Renal cortical epithelial cell (primary cell): ENCODE data around the gene TMEM39B. TPM values are rescaled to one million over a fixed set of nuclear protein-coding genes. Genes with fewer than 3 reads are reported as not detected.
"Not testable (repeated sequence)": the region's sequence is repeated elsewhere in the genome, so short reads cannot be mapped to it uniquely, and the experiment has no call there.

Experiments used
- DNase-seq: peaks from one replicate; pipeline ENCODE4 v3.0.0-alpha.2; 2011; ENCODE audit warnings: low read depth
- total RNA-seq: library from RNA; depleted of rRNA; stranded (reverse); fragments of >200 nt; gene quantifications from 2 replicates; pipeline ENCODE4 v1.2.3, GENCODE V29; 2014

Gene TMEM39B
- total RNA-seq, 1 donor from 2014 or later: 4.7 TPM

DNA sequence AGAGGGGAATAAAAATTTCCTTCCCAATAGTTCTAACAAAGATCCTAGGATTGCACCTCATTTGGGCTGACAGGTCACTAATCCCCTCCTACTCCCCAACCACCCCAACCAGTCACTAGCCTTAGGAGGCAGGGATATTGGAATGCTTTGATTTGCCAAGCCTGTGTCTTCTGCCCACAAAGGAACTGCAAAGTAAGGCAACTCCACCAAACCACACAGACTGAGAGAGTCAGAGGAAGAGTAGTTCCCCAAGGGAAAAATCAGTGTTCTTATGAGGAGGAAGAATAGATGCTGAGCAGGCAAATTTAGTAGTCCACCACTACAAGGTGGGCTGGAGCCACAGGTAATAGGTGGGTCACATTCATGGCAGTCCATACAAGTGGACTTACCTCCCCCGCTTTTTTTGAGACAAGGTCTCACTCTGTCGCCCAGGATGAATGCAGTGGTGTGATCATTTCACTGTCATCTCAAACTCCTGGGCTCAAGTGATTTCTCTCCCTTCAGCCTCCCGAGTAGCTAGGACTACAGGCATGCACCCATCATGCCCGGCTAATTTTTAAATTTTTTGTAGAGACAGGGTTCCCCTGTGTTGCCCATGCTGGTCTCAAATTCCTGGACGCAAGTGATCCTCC, 3.7 kb upstream of the TMEM39B start:
- peak; percentile 78 for DNase-seq

DNA sequence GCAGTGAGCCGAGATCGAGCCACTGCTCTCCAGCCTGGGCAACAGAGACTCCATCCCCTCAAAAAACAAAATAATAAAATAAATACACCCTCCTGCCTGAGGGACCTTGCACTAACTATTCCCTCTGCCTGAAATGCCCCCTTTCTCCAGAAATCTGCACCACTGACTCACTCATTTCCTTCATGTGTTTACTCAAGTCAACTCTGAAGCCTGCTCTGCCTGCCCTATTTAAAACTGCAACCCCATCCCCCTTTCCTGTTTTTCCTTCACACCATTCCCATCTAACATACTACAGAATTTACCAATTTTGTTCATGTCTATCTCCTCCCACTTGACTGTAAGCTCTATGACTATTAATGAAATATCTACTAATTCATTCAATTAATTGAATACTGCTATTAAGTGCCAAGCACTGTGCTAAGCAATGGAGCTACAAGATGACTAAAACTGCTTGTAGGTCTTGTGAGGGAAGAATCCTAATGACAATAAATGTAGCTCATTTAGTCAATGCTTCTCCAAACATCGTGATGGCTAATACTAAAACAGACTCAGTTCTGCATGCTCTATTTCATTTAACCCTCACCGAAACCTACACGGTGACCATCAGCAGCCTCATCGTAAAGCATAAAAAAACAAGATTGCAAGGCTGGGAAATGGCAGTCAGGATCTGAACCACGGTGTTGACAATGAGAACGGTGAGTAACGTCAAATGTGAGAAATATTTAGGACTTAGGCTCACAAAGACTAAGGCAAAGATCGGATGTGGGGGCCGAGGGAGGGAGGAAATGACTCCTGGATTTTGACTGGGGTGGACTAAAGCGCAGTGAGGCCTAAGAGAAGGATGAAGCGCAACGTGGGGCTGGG, 749 bp upstream of the TMEM39B start:
- DNase-seq: peak; percentile 72

DNA sequence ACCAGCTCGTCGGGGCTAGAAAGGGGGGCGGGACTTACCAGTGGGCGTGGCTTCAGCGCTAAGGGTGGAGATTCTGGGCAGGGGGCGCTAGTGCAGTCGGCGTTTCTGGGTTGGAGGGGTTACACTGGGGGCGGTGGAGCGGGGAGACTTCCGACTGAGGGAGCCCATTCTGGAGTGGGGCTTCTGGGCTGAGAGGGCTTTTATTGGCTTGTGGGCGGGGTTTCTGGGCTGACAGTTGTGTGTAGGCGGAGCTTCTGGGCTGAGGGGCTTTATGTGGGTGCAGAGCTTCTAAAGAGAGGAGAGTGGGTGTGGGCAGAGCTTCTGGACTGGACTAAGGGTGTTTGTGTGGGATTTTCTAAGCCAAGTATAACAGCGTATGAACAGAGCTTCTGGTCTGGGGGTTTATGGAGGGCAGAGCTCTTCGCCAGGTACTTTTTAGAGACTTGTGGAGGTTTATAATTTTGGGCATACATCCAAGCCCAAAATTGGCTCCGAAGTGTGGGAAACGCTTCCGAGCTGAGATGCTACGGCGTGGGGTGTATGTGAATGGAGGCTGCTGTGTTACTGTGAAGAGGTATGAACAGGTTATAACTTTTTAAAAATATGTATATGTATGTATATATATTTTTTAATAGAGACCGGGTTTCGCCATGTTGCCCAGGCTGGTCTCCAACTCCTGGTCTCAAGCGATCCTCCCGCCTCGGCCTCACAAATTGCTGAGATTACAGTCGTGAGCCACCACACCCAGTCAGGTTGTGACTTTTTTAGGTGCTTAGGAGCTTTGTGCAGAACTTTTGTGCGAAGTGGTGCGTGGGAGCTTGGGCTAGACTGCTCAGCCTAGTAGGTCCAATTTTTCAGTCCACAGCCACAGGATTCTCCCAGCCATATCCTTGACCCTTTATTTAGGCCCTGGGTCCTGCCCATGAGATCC, 825 bp downstream of the TMEM39B start:
- DNase-seq: no peak

DNA sequence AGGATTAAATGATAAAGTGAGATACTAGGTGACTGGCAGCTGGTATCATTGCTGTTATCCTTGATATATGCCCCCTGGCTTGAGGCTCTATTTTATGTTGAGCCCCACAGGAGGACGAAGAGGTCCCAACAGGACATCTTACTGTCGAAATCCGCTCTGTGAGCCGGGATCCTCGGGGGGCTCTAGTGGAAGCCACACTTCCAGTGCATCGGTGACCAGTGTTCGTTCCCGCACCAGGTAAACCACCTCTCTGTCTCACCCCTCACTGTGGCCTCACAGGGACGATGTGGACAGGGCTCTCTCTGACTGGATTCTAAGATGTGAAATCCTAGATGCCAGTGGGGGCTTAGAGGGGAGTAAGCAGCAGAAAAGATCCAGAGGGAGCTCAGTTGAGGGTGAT, 2.1 kb downstream of the TMEM39B start:
- no peak for DNase-seq

DNA sequence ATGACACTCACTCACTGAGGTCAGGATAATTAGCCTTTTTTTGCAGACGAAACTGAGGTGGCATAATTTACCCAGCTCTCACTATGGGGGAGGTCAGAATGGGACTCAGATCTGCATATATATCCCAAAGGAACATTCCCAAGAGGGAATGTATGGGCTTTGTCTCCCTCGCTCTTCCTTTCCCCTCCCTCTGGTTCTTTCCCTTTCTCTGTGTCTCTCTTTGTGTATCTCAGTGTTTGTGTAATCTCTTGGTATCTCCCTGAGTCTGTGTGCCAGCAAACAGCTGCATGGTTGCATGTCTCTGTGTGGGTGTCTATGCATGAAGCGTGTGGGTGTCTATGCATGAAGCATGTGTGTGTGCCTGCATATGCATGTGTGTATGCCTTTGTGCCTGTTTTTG, 4.7 kb downstream of the TMEM39B start:
- no peak for DNase-seq

DNA sequence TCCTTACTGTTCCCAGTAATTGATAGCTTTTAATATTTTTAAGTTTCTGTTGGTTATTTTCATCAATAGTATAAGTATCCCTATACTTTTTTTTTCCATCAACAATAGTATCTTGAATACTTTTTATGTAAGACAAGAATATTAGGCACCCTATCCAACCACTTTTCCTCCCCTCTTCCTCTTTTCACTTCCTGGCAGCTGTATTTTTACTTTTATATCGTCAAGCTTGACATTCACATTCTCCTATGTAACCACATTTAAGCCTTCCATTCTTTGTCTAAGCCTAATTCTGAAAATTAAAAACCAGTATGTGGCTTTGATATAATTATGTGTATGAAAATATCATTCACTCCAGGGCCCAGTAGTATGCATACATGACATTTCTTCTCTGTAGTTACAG, 9.3 kb downstream of the TMEM39B start:
- DNase-seq: no peak

DNA sequence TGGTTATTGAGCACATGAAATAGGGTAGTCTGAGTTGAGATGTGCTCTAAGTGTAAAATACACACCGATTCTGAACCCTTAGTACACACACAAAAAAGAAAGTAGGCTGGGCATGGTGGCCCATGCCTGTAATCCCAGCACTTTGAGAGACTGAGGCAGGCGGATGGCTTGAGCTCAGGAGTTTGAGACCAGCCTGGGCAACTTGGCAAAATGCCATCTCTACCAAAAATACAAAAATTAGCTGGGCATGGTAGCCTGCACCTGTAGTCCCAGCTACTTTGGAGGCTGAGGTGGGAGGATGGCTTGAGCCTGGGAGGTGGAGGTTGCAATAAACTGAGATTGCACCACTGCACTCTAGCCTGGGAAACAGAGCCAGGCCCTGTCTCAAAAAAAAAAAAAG, 13.6 kb downstream of the TMEM39B start:
- DNase-seq: not testable (repeated sequence)

DNA sequence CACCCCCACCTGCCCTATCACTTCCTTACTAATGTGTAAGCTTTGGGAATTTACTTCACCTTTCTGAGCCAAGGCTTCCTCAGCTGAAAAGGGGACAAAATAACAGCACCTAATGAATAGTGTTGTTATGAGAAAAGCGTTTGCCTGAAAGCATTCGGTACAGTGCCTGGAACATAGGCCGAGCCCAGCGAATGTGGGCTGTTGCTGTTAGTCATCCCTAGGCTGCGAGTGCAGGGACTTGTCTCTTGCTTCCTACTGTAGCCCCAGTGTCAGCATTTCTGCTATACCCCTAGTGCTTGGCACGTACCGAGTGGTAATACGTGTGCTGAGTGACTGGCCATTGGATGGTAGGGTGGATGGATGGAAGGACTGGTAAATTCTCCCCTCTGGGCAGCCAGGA, 18.4 kb downstream of the TMEM39B start:
- no peak for DNase-seq

DNA sequence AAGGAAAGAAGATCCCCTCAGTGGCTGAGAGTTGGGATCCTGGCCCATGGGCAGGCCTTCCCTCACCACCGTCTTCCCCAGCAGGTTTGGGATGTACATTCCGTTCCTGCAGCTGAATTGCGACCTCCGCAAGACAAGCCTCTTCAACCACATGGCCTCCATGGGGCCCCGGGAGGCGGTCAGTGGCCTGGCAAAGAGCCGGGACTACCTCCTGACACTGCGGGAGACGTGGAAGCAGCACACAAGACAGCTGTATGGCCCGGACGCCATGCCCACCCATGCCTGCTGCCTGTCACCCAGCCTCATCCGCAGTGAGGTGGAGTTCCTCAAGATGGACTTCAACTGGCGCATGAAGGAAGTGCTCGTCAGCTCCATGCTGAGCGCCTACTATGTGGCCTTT, 18.9 kb downstream of the TMEM39B start:
- no peak for DNase-seq

DNA sequence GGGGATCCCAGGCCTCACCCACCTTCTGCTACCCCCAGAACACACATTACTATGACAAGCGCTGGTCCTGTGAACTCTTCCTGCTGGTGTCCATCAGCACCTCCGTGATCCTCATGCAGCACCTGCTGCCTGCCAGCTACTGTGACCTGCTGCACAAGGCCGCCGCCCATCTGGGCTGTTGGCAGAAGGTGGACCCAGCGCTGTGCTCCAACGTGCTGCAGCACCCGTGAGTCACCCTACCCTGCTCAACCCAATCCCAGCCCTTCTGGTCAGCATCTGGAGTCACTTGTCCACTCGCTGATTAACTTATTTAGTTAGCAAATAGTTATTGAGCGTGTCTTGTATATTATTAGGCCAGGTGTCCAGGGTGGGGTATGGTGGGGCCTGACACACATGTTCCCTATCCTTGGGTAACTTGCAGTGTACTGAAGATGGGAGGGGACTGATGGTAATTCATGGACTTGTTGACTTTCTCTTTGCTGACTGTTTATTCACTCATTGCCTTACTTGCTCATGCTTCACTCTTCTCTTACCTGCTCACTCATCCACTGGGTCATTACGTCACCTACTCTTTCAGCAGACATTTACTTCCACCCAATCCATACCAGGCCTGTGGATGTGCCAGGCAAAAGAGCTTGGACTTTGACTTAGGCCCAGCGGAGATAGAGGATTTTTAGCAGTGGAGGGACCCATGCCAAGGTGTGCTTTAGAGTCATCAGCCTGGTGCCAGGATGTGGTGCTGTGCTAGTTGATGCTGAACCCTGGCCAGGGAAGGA, 22.2 kb downstream of the TMEM39B start:
- DNase-seq: no peak

DNA sequence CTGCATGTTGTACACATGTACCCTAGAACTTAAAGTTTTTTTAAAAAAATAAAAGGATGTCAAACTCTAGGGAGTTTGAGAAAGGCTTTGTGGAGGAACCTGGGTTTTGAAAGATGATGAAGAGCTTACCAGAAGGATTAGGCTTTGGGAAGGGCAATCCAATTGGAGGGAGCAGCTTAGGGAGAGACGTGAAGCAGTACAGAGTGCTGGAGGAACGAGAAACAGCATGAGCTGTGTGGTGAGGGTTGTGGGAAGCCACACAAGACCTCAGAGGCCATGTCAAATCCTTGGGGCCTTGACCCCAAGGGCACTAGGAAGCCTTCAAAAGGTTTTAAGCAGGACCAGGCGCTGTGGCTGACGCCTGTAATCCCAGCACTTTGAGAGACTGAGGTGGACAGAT, 26.7 kb downstream of the TMEM39B start:
- no peak for DNase-seq

DNA sequence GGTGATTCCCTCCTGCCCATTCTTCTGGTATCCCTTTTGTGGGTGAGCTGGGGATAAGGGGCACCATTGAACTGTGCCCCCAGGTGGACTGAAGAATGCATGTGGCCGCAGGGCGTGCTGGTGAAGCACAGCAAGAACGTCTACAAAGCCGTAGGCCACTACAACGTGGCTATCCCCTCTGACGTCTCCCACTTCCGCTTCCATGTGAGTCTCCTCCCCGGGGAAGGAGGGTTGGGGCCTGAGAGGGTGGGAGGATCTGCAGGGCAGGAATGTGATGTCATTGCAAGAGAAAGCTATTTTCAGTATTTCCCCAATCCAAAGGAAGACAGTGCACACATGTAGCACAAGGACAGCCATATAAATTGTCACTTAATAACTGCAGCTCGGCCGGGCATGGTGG, 27.6 kb downstream of the TMEM39B start:
- DNase-seq: no peak

DNA sequence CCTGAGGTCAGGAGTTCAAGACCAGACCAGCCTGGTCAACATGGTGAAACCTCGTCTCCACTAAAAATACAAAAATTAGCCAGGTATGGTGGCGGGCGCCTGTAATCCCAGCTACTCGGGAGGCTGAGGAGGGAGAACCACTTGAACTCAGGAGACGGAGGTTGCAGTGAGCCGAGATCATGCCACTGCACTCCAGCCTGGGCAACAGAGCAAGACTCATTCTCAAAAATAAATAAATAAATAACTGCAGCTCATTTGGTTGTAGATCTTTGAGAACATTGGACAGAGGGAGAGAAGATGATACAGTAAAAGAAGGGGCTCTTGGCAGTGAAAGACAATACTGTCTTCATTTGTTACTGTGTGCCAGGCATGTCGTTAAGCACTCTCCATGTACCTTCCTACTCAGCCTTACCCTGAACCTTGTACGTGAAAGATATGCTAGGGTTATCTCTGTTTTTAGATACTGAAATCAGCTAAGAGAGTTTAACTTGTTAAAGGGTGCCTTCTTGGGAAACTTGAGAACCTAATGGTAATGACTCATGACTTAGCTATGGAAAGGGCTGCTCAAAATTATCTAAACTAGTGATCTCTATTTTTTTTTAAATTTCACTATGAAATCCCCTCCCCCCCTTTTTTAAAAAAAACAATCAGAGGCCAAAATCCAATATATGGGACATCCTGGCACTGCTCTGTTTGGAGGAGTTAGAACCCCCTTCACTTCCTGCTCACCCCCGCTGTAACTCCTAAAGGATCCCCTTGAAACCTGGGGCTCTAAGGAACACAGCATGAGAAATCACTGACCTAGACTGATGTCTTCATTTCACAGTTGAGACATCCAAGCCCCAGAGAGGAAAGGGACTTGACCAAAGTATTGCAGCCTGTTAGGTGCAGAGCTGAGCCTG, 28.3 kb downstream of the TMEM39B start:
- DNase-seq: peak; percentile 27

DNA sequence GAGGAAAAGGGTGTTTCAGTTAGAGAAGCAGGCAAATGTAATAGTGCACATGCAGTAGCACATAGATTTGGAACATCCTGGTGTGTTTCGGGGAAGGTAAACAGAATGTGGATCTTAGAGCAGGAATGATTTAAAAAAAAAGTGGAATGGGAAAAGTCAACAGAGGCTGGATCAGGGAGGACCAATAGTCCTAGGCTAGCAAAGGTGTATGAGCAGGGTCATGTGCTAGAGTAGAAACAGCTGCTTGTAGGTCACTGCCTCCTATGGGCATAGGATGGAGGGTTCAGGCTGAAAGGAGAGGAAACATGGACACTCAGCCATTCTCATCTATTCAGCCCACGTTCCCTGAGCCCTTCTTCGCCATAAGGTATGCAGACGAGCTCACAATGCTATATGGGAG, 31.4 kb downstream of the TMEM39B start:
- no peak for DNase-seq

DNA sequence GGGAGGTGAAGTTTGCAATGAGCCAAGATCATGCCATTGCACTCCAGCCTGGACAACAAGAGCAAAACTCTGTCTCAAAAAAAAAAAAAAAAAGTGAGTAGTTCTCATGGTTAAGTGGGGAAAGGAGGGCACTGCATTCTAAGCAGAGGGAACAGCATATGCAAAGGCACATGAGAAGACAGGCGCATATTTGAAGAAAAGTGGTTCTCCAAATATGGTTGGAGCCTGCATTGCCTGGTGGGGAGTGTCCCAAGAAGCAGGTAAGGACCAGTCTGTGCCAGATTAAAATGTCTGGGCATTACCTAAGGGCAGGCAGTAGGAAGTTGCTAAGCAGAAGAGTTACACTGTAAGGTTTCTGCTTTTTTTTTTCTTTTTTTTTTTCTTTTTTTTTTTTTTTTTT, 32.6 kb downstream of the TMEM39B start:
- DNase-seq: no peak

DNA sequence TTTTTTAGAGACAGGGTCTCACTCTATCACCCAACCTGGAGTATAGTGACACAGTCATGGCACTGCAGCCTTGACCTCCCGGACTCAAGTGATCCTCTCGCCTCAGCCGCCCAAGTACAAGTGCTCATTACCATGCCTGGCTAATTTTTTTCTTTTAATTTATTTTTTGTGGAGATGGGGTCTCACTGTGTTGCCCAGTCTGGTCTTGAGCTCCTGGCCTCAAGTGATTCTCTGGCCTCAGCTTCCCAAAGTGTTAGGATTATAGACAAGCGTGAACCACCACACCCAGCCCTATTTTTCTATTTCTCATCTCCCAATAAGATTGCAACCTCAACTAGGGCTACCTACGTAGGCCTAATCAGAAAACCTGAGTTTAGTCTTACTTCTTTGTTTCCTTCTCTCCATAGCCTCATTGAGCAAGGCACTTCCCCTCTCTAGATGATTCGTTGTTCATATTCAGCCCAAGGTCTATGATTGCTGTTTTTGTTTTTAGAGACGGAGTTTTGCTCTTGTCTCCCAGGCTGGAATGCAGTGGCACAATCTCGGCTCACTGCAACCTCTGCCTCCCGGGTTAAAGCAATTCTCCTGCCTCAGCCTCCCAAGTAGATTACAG, 34.0 kb downstream of the TMEM39B start:
- no peak for DNase-seq

DNA sequence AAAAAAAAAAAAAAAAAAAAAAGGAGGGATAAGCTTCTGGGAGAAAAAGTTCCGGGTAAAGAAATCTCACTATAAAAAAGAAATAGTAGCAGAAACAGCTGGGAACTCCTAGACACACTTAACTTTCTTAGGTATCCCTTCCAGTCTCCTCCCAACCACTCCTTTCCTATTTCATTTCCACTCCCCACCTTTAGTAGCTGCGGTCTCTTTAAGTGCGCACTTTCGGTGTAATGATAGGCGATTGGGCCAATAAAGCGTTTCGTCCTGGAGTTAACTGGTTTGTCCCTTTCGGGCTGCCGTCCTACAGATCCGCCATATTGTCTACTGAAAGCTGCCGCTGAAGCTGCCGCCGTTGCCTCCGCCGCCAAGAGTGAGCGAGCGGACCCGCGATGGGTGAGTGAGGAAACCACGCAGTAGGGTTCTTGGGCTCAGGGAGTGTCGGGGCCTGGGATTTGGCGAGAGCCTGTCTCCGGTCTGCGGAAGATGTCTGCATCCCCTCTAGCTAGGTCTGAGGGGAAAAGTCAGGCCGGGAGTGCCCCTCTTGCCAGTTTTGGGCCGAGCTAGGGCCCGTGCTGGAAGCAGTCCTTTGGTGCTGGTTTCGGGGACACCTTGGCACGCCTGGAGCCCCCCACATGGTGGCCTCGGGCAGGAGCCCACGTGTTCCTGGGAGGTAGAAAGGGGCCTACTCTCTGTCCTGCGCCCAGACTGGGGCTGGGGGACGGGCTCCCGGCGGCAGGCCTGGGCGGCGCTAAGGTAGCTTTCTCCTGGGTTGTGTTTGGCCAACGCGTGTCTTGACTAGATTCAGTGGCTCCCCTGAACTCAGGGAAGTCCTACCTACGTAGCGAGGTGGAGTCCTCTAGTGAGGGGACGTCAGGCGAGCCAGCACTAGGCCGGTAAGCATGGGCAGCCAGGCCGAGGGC, 35.3 kb downstream of the TMEM39B start, which contains the start of gene KPNA6:
Gene KPNA6, plus strand, starts transcription at position 315 of the 920 bp plus-strand sequence. Its CDS starts 75 bp downstream, at position 390.
- peak; percentile 93 for DNase-seq

DNA sequence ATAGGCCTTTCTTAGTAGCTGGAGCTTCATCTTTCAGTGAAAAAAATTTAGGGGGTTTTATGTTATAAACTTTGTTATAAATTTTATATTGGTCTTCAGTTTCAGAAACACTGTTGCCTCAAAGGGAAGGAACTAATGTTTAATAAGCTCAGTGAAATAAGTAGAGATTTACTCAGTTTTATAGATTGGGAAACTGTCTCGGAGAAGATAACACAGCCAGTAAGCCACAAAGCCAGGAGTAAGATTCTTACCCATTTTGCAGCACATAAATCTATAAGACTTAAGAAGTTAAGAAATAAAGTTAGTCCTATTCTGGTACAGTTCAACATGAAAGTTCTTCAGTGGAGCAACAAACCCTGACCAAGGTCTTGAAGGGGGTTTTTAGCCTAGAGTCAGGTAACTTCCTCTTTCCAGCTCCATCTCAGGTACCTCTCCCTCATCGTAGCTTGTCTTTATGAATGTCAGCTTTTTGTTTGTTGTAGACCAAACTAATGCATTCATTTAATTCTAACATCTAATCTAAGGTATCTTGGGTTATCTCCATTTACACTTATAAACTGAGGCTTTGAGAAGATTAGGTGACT, 38.4 kb downstream of the TMEM39B start:
- DNase-seq: no peak
